Upper lobe of left lung (tissue), 6 donors: ENCODE measurements around the gene GNB2. TPM values are rescaled to one million over a fixed set of nuclear protein-coding genes. Genes with fewer than 3 reads are reported as not detected.

ENCODE experiments used
- ATAC-seq, 2 donors: fragments of 200-7000 bp; cut with Tn5 transposase; one replicate each; pipeline ENCODE4 v1.9.1; 2022; ENCODE audit warnings: mild to moderate bottlenecking in 2 of 2, moderate library complexity in 2 of 2; ENCODE audit not compliant: low FRiP score in 2 of 2
- DNase-seq, 2 donors: peaks; one replicate each; pipeline ENCODE4 v3.0.0-alpha.2; 2019 to 2020
- H3K27ac ChIP-seq, 4 donors: fragments of 200-600 bp; sonication (generic); one replicate each; pipeline ENCODE4 v1.5.1; 2016 to 2019
- H3K27me3 ChIP-seq, 4 donors: fragments of 200-600 bp; sonication (generic); one replicate each; pipeline ENCODE4 v1.5.1; 2017 to 2019
- H3K36me3 ChIP-seq, 4 donors: fragments of 200-600 bp; sonication (generic); one replicate each; pipeline ENCODE4 v1.5.1; 2016 to 2019
- H3K4me1 ChIP-seq, 4 donors: fragments of 200-600 bp; sonication (generic); one replicate each; pipeline ENCODE4 v1.5.1; 2018 to 2019
- H3K4me3 ChIP-seq, 4 donors: fragments of 200-600 bp; sonication (generic); one replicate each; pipeline ENCODE4 v1.5.1; 2017 to 2019; ENCODE audit warnings: mild to moderate bottlenecking in 2 of 4, moderate library complexity in 1 of 4
- H3K9me3 ChIP-seq, 4 donors: fragments of 200-600 bp; sonication (generic); one replicate each; pipeline ENCODE4 v1.5.1; 2018 to 2019
- CTCF ChIP-seq, 6 experiments: fragments of 450-650 bp in 4 of 6; fragments of 200-600 bp in 2 of 6; sonication (generic) in 2 of 6; IDR thresholded peaks; one replicate each; pipeline ENCODE4 v1.5.1; 2016 to 2019; ENCODE audit warnings: antibody characterized with exemption in 6 of 6
- EP300 ChIP-seq, 4 donors: sonication (generic); formaldehyde crosslinking; IDR thresholded peaks; one replicate each; pipeline ENCODE4 v1.5.1; 2017; ENCODE audit warnings: antibody characterized with exemption in 4 of 4, control low read depth in 2 of 4
- POLR2A ChIP-seq, 4 donors: fragments of 450-650 bp; IDR thresholded peaks; one replicate each; pipeline ENCODE4 v1.5.1; 2016 to 2017; ENCODE audit warnings: antibody characterized with exemption in 4 of 4, mild to moderate bottlenecking in 2 of 4
- POLR2AphosphoS5 ChIP-seq, 2 donors: sonication (generic); formaldehyde crosslinking; IDR thresholded peaks; one replicate each; pipeline ENCODE4 v1.5.1; 2017; ENCODE audit warnings: antibody characterized with exemption in 2 of 2
- WGBS, 2 donors: methylation state at CpG; one replicate each; pipeline ENCODE4 v1.1.5; 2017 to 2018; 5-methylcytosine and 5-hydroxymethylcytosine counted together
- total RNA-seq, 6 donors: library from RNA; depleted of rRNA in 4 of 6; stranded (reverse); fragments of >200 nt in 4 of 6; gene quantifications; one replicate each; pipeline versions ENCODE4 v1.1.0 to v1.2.1, GENCODE V29; 2016 to 2021
- donor health status: DM: no; HTN: no; CAD: no; lungs with moderate emphysema.
- donor health status: DM: no; HTN: yes; CAD: no; lungs with severe emphysema.

Gene GNB2
- total RNA-seq, 6 donors from 2014 or later = 153 to 291 (median 278) TPM

- ATAC-seq (peak in 1 of 2 donors; percentile 40), DNase-seq (no peak)
- H3K4me3 ChIP-seq = no peak overlapping the region
- WGBS, 2 donors = 55 to 67% methylated on average over 16 to 24 of the region's 24 CpGs
- no peaks in the 10 kb centered on the region for H3K9me3 ChIP-seq
- no peaks in the 10 kb centered on the region for H3K36me3 ChIP-seq
- H3K27ac ChIP-seq = no peak overlapping the region
- no peaks in the 10 kb centered on the region for H3K4me1 ChIP-seq
- H3K27me3 ChIP-seq = peaks cover 0 to 6% (median 0%) of the 10 kb centered on the region in 4 donors
- TF ChIP-seq POLR2A (IDR thresholded peaks at IDR 0.05) (no peak), EP300 (IDR thresholded peaks at IDR 0.05) (no peak), CTCF (IDR thresholded peaks at IDR 0.05) (no peak), POLR2AphosphoS5 (IDR thresholded peaks at IDR 0.05) (no peak)
These were observed 32.8 kb upstream of the GNB2 start for GRCh38 chr7:100640517-100641440.

GRCh38 chr7:100641463-100641859, 32.1 kb upstream of the GNB2 start, which contains the start of gene TFR2:
TFR2 (minus strand) TSS chr7:100641552; CDS start chr7:100641509, 43 bp downstream.
- peaks cover 0 to 6% (median 0%) of the 10 kb centered on the region in 4 donors for H3K27me3 ChIP-seq
- ATAC-seq (no peak), DNase-seq (no peak)
- 41 to 45% methylated on average over 9 to 10 of the region's 10 CpGs for WGBS, 2 donors
- H3K9me3 ChIP-seq = no peaks in the 10 kb centered on the region
- TF ChIP-seq EP300 (IDR thresholded peaks at IDR 0.05) (no peak), POLR2AphosphoS5 (IDR thresholded peaks at IDR 0.05) (no peak), CTCF (IDR thresholded peaks at IDR 0.05) (no peak), POLR2A (IDR thresholded peaks at IDR 0.05) (no peak)
- no peak within 1 kb of the TSS for H3K4me3 ChIP-seq
- no peaks in the 10 kb centered on the region for H3K36me3 ChIP-seq
- H3K27ac ChIP-seq = no peak within 1 kb of the TSS
- H3K4me1 ChIP-seq = no peaks in the 10 kb centered on the region

- 81 to 92% methylated on average over 6 to 10 of the region's 10 CpGs for WGBS, 2 donors
- H3K4me1 ChIP-seq = no peaks in the 10 kb centered on the region
- ATAC-seq = no peak
- H3K27ac ChIP-seq = no peak overlapping the region
- no peak for DNase-seq
- no peaks in the 10 kb centered on the region for H3K9me3 ChIP-seq
- TF ChIP-seq CTCF (IDR thresholded peaks at IDR 0.05) (no peak), POLR2AphosphoS5 (IDR thresholded peaks at IDR 0.05) (no peak), POLR2A (IDR thresholded peaks at IDR 0.05) (no peak), EP300 (IDR thresholded peaks at IDR 0.05) (no peak)
- H3K36me3 ChIP-seq = no peaks in the 10 kb centered on the region
- H3K4me3 ChIP-seq = no peak overlapping the region
- H3K27me3 ChIP-seq = peaks cover 0 to 10% (median 0%) of the 10 kb centered on the region in 4 donors
These were observed 31.5 kb upstream of the GNB2 start for GRCh38 chr7:100641860-100642533.

GRCh38 chr7:100642534-100642907, 31.0 kb upstream of the GNB2 start:
- Histone ChIP-seq H3K27ac (no peak overlapping the region), H3K9me3 (no peaks in the 10 kb centered on the region), H3K4me3 (no peak overlapping the region), H3K4me1 (no peaks in the 10 kb centered on the region), H3K36me3 (no peaks in the 10 kb centered on the region), H3K27me3 (peaks cover 0 to 15% (median 0%) of the 10 kb centered on the region in 4 donors)
- DNase-seq (peak in 1 of 2 donors; percentile 86), ATAC-seq (peak in 1 of 2 donors; percentile 26)
- WGBS, 2 donors = 48 to 58% methylated on average over 4 to 11 of the region's 11 CpGs
- TF ChIP-seq EP300 (IDR thresholded peaks at IDR 0.05) (no peak), CTCF (IDR thresholded peaks at IDR 0.05) (no peak), POLR2A (IDR thresholded peaks at IDR 0.05) (no peak), POLR2AphosphoS5 (IDR thresholded peaks at IDR 0.05) (no peak)
